Endodermal cell (in vitro differentiated cells): ENCODE measurements around the gene SERTAD1. TPM values are rescaled to one million over a fixed set of nuclear protein-coding genes. Genes with fewer than 3 reads are reported as not detected.

Experiments used
- DNase-seq: peaks from one replicate; pipeline ENCODE4 v3.0.0-alpha.2; 2017
- H3K27ac ChIP-seq: 2 replicates; pipeline ENCODE4 v1.5.1; 2013; ENCODE audit warnings: mild to moderate bottlenecking, low read depth, low read length, moderate library complexity
- H3K27me3 ChIP-seq: 2 replicates; pipeline ENCODE4 v1.6.1; 2013; ENCODE audit warnings: mild to moderate bottlenecking, low read length, moderate library complexity; ENCODE audit not compliant: insufficient read depth, control insufficient read depth, poor library complexity, severe bottlenecking
- H3K36me3 ChIP-seq: 2 replicates; pipeline ENCODE4 v1.7.0; 2013; ENCODE audit warnings: mild to moderate bottlenecking, low read length, moderate library complexity; ENCODE audit not compliant: control insufficient read depth, insufficient read depth
- H3K4me1 ChIP-seq: one replicate; pipeline ENCODE4 v1.7.0; 2013; ENCODE audit warnings: low read length; ENCODE audit not compliant: control insufficient read depth, insufficient read depth
- H3K4me3 ChIP-seq: 2 replicates; pipeline ENCODE4 v1.5.1; 2013; ENCODE audit warnings: mild to moderate bottlenecking, low read length, moderate library complexity
- H3K9ac ChIP-seq: 2 replicates; pipeline ENCODE4 v1.6.1; 2013; ENCODE audit warnings: mild to moderate bottlenecking, low read length, moderate library complexity; ENCODE audit not compliant: poor library complexity, severe bottlenecking; ENCODE audit errors: extremely low read depth
- H3K9me3 ChIP-seq: 2 replicates; pipeline ENCODE4 v1.6.1; 2013; ENCODE audit warnings: mild to moderate bottlenecking, low read length, moderate library complexity; ENCODE audit not compliant: control insufficient read depth
- H3K27ac Mint-ChIP-seq: 2 replicates; pipeline ENCODE4 v1.8.0; 2020; ENCODE audit warnings: mixed read lengths
- H3K27me3 Mint-ChIP-seq: 2 replicates; pipeline ENCODE4 v1.8.0; 2021; ENCODE audit warnings: mild to moderate bottlenecking, mixed read lengths; ENCODE audit not compliant: insufficient read depth
- H3K36me3 Mint-ChIP-seq: 2 replicates; pipeline ENCODE4 v1.8.0; 2020; ENCODE audit warnings: low read depth, mixed read lengths
- H3K4me1 Mint-ChIP-seq: 2 replicates; pipeline ENCODE4 v1.8.0; 2020; ENCODE audit warnings: mixed read lengths
- H3K4me3 Mint-ChIP-seq: 2 replicates; pipeline ENCODE4 v1.8.0; 2020; ENCODE audit warnings: mild to moderate bottlenecking, moderate library complexity, mixed read lengths
- H3K9me3 Mint-ChIP-seq: 2 replicates; pipeline ENCODE4 v1.8.0; 2020; ENCODE audit warnings: mild to moderate bottlenecking, mixed read lengths
- CTCF ChIP-seq: fragments of 200-600 bp; sonication (generic); conservative IDR thresholded peaks from 2 replicates; pipeline ENCODE4 v1.5.0; 2021; ENCODE audit warnings: antibody characterized with exemption, mild to moderate bottlenecking
- WGBS, 2 experiments: methylation state at CpG; one replicate each; pipeline versions ENCODE4 v1.1.5 to v1.1.7; 2013; ENCODE audit warnings: missing lambda C conversion rate in 2 of 2, mixed read lengths in 1 of 2; ENCODE audit not compliant: insufficient coverage in 1 of 2, insufficient read length in 1 of 2; 5-methylcytosine and 5-hydroxymethylcytosine counted together
- total RNA-seq, 2 donors: library from RNA; stranded (reverse); fragmentation: NEBNext Ultra II Directional in 1 of 2; extraction: Animal tissue kit (Norgen Biotek cat#: 25700) in 1 of 2; gene quantifications; 2 replicates in 1 of 2; 3 replicates in 1 of 2; pipeline ENCODE4 v1.2.1, GENCODE V29; 2021

SERTAD1 gene
- total RNA-seq, 2 donors from 2014 or later = 4.0 to 4.5 TPM

GRCh38 chr19:40392894-40393517 is 32.8 kb downstream of the SERTAD1 start:
- Histone ChIP-seq H3K27me3 (no peaks in the 10 kb centered on the region), H3K27ac (no peak overlapping the region), H3K4me3 (no peak overlapping the region), H3K4me1 (no peaks in the 10 kb centered on the region), H3K9ac (no peak overlapping the region), H3K36me3 (no peaks in the 10 kb centered on the region), H3K9me3 (no peaks in the 10 kb centered on the region)
- Mint-ChIP-seq H3K4me1 (peaks cover 4% of the 10 kb centered on the region), H3K36me3 (no peaks in the 10 kb centered on the region), H3K27ac (no peak overlapping the region), H3K4me3 (no peak overlapping the region), H3K27me3 (peaks cover 18% of the 10 kb centered on the region), H3K9me3 (no peaks in the 10 kb centered on the region)
- WGBS, 2 experiments = 71 to 87% methylated on average over 4 to 9 of the region's 9 CpGs
- no peak for DNase-seq
- peak; percentile 20 for TF ChIP-seq CTCF

- H3K9me3 Mint-ChIP-seq = no peaks in the 10 kb centered on the region
- Histone ChIP-seq H3K4me3 (no peak overlapping the region), H3K9me3 (no peaks in the 10 kb centered on the region), H3K4me1 (no peaks in the 10 kb centered on the region), H3K27me3 (no peaks in the 10 kb centered on the region), H3K27ac (no peak overlapping the region), H3K9ac (no peak overlapping the region), H3K36me3 (no peaks in the 10 kb centered on the region)
- peaks cover 14% of the 10 kb centered on the region for H3K27me3 Mint-ChIP-seq
- WGBS, 2 experiments = 86% methylated on average over 4 to 8 of the region's 8 CpGs
- H3K36me3 Mint-ChIP-seq = no peaks in the 10 kb centered on the region
- no peak overlapping the region for H3K4me3 Mint-ChIP-seq
- no peak for DNase-seq
- H3K27ac Mint-ChIP-seq = no peak overlapping the region
- no peak for TF ChIP-seq CTCF
- peaks cover 4% of the 10 kb centered on the region for H3K4me1 Mint-ChIP-seq
These were observed 33.7 kb downstream of the SERTAD1 start for GRCh38 chr19:40392123-40392522.

- H3K9me3 Mint-ChIP-seq = no peaks in the 10 kb centered on the region
- H3K36me3 Mint-ChIP-seq = no peaks in the 10 kb centered on the region
- H3K4me3 Mint-ChIP-seq = no peak within 1 kb of the TSS
- Histone ChIP-seq H3K36me3 (no peaks in the 10 kb centered on the region), H3K27ac (no peak within 1 kb of the TSS), H3K27me3 (no peaks in the 10 kb centered on the region), H3K9me3 (no peaks in the 10 kb centered on the region), H3K4me1 (no peaks in the 10 kb centered on the region), H3K9ac (no peak within 1 kb of the TSS), H3K4me3 (no peak within 1 kb of the TSS)
- no peak for DNase-seq
- H3K27ac Mint-ChIP-seq = no peak within 1 kb of the TSS
- 84 to 88% methylated on average over 6 to 10 of the region's 10 CpGs for WGBS, 2 experiments
- no peak for TF ChIP-seq CTCF
- no peaks in the 10 kb centered on the region for H3K27me3 Mint-ChIP-seq
- H3K4me1 Mint-ChIP-seq = peaks cover 4% of the 10 kb centered on the region
These were observed 35.6 kb downstream of the SERTAD1 start, which contains the start of gene HIPK4 for GRCh38 chr19:40390084-40390742. Gene HIPK4 (minus strand): TSS chr19:40390181. CDS start chr19:40389902, 279 bp downstream.
